NB4 (cell line): ENCODE data around the gene ZKSCAN5.

Experiments
- MYC ChIP-seq: IDR thresholded peaks from 2 replicates; pipeline ENCODE4 v1.6.1; 2011; ENCODE audit warnings: low read depth, low read length
- POLR2A ChIP-seq: IDR thresholded peaks from 2 replicates; pipeline ENCODE4 v1.6.1; 2011; ENCODE audit warnings: mild to moderate bottlenecking; ENCODE audit not compliant: insufficient read length; ENCODE audit errors: extremely low read depth
- TF ChIP-seq, protein P1 (sequence below): IDR thresholded peaks from one replicate; pipeline ENCODE4 v1.5.1; 2012; ENCODE audit warnings: low read depth, low read length

DNA sequence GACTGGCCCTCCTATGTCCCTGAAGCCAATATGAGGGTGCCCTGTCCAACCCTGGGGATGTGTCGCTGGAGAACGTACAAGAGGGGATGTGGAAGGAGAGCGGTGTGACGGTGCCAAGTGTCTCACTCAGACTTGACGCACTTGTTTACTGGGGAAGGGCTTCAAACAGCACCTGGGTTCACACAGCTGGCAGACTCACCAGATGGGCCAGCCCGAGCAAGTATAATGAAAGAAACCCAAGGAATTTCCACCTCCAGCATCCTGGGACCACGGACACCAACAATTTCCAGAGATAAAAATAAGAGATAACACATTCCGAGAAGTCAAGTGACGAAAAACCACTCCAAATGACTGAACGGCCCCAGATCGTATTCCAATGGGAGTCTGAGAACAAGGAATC is 43.8 kb upstream of the ZKSCAN5 start:
- TF ChIP-seq MYC (no peak), POLR2A (no peak)
- TF ChIP-seq, protein P1, sequence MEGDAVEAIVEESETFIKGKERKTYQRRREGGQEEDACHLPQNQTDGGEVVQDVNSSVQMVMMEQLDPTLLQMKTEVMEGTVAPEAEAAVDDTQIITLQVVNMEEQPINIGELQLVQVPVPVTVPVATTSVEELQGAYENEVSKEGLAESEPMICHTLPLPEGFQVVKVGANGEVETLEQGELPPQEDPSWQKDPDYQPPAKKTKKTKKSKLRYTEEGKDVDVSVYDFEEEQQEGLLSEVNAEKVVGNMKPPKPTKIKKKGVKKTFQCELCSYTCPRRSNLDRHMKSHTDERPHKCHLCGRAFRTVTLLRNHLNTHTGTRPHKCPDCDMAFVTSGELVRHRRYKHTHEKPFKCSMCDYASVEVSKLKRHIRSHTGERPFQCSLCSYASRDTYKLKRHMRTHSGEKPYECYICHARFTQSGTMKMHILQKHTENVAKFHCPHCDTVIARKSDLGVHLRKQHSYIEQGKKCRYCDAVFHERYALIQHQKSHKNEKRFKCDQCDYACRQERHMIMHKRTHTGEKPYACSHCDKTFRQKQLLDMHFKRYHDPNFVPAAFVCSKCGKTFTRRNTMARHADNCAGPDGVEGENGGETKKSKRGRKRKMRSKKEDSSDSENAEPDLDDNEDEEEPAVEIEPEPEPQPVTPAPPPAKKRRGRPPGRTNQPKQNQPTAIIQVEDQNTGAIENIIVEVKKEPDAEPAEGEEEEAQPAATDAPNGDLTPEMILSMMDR: no peak
